ENCODE measurements around the gene ANO10.

DNA sequence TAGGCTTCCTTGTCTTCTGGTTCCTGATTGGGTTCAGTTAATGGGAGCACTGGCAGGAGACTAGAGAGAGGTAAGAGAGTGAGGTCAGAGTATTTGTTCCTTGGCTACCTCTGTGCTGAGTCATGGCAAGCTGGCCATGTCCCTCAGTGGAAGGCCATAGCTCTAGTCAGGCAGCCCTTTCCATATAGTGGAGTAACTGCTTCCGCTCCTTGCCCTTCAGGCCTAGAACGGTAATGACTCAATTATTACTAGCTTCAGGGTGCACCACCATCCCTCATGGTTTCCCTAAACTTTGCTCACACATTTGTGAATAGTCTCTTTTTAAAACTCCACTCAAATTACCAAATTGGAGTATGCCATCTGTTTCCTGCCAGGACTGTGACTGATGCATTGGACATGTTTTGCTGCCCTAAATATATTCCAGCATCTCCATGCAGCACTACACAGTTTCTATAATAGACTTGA, 10.5 kb upstream of the ANO10 start:
- TF ChIP-seq, protein P1, sequence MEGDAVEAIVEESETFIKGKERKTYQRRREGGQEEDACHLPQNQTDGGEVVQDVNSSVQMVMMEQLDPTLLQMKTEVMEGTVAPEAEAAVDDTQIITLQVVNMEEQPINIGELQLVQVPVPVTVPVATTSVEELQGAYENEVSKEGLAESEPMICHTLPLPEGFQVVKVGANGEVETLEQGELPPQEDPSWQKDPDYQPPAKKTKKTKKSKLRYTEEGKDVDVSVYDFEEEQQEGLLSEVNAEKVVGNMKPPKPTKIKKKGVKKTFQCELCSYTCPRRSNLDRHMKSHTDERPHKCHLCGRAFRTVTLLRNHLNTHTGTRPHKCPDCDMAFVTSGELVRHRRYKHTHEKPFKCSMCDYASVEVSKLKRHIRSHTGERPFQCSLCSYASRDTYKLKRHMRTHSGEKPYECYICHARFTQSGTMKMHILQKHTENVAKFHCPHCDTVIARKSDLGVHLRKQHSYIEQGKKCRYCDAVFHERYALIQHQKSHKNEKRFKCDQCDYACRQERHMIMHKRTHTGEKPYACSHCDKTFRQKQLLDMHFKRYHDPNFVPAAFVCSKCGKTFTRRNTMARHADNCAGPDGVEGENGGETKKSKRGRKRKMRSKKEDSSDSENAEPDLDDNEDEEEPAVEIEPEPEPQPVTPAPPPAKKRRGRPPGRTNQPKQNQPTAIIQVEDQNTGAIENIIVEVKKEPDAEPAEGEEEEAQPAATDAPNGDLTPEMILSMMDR (IDR thresholded peaks at IDR 0.05): no peak
- TF ChIP-seq POLR2A (IDR thresholded peaks at IDR 0.05) (no peak), POLR2AphosphoS5 (IDR thresholded peaks at IDR 0.05) (no peak)

Data from stomach (tissue), 4 donors.